Measurements from ENCODE around the gene ARHGAP40. TPM values are rescaled to one million over a fixed set of nuclear protein-coding genes. Genes with fewer than 3 reads are reported as not detected.
A peak's percentile ranks its signal among the peaks of the same experiment; 100 is the strongest.

The ARHGAP40 gene
- under 1 TPM; 0.39 to 0.86 (median 0.79) TPM for polyA plus RNA-seq (ENCODE audit: insufficient read length in 3 of 3)
- long read RNA-seq, donor 1: 0 reads
- long read RNA-seq, donor 2: 0 reads
- long read RNA-seq, donor 3: 0 reads
- long read RNA-seq, donor 4: 0 reads
- long read RNA-seq, donor 5: 0 reads
- long read RNA-seq, donor 6: 0 reads
- long read RNA-seq, donor 7: 0 reads
- long read RNA-seq, donor 8: 0 reads
- long read RNA-seq, donor 9: 0 reads
- long read RNA-seq, donor 10: 0 reads
- long read RNA-seq, donor 11: 0 reads
- long read RNA-seq, donor 12: 0 reads
- long read RNA-seq, donor 13: 0 reads
- long read RNA-seq, donor 14: 0 reads
- long read RNA-seq, donor 15: 0 reads
- long read RNA-seq, donor 16, partial matches to known transcripts: 0 of 1 reads
- long read RNA-seq, donor 16, other reads (novel, unspliced or antisense): 0 of 1 reads

DNA sequence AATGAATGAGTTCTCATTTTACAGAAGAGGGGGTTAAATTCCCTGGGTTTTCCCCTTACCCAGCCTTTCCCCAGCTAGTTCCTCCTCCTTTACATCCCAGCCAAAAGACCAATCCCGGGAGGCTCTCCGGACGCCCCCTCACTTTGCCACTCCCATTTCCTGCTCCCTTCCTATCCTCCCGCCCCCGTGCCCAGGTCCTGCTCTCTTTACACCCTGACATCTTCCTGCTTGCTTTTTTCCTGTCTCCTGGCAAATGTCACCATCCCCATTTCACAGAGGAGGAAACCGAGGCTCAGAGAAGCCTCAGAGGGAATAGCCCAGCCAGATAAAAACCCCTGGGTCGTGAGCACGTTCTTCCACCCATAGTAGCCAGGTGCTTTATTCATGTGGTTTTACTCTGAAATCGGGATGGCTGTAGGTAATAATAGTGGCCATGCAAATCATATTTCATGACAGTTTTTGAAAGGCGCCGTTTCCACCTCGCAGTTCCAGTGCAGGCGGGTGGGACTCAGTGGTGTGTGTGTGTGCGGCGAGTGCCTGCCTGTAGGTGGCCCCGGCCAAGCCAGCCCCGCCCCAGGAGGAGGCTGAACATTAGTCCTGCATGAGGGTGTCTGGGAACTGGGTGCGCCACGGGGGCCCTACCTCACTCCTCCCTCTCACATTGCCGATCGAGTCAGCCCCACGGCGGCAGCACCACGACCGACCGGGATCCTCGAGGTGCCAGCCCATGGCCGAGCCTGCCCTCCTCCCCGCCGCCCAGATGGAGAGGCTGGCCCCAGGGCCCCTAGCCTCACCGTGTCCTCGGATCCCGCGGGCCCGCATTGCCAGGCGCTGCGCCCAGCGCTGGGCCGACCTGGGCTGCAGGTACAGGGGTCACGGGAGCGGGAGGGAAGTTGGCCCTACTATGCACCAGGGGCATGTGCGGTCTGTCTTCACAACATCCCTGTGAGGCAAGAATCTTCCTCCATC lies at the start of gene ARHGAP40:
TSS of gene ARHGAP40 (plus strand) at position 594 of the 969 bp plus-strand sequence.
- DNase-seq (ENCODE audit: extremely low read depth in 1 of 11, low read depth in 9 of 11, low spot score in 4 of 11): peak in 1 of 11 donors; percentile 20

DNA sequence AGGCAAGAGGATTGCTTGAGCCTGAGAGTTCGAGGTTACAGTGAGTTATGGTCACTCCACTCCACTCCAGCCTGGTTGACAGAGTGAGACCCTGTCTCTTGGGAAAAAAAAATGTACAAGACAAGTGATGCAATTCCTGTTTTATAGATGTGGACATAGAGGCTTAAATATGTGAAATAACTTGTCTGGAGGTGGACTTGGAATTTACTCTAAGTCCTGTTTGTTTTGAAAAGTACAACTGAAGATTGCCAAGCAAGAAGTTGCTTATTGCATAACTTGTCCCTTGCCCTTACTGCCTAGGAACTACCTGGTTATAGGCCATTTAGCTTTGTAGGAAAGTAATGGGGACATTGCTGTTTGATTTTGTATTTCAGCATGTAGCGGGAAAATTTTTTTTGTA lies 46.6 kb upstream of the ARHGAP40 start:
- no peak for DNase-seq (ENCODE audit: extremely low read depth in 1 of 11, low read depth in 9 of 11, low spot score in 4 of 11)

DNA sequence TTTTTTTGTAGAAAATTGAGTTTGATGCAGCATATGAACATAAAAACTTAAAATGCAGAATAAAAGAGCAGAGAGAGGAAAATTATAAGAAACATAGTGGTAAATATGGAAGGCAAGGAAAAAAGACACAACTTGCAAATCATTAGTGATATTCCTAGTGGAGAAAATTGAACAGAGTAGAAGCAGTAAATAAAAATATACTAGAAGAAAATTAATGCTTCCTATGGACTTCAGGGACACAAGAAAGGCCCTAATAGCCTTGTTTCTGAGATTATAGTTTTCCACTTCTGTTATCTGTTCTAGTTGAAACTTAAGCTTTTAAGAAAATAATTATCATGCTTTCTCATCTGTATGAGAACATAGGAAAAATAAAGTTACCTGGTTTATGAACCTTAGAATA lies 46.2 kb upstream of the ARHGAP40 start:
- DNase-seq (ENCODE audit: extremely low read depth in 1 of 11, low read depth in 9 of 11, low spot score in 4 of 11): no peak

DNA sequence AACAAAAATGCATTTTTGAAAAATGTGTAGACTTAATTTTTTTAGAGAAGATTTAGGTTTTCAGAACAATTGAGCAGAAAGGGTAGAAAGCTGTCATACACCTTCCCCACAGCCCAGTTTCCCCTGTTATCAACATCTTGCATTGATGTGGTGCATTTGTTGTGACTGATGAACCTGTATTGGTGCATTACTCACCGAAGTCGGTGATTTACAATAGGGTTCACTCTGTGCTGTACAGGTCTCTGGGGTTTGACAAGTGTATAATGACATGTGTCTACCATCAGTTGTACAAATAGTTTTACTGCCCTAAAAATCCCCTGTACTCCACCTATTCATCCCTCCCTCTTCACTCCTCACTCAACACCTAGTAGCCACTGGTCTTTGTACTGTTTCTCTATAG lies 44.4 kb upstream of the ARHGAP40 start:
- DNase-seq (ENCODE audit: extremely low read depth in 1 of 11, low read depth in 9 of 11, low spot score in 4 of 11): no peak

DNA sequence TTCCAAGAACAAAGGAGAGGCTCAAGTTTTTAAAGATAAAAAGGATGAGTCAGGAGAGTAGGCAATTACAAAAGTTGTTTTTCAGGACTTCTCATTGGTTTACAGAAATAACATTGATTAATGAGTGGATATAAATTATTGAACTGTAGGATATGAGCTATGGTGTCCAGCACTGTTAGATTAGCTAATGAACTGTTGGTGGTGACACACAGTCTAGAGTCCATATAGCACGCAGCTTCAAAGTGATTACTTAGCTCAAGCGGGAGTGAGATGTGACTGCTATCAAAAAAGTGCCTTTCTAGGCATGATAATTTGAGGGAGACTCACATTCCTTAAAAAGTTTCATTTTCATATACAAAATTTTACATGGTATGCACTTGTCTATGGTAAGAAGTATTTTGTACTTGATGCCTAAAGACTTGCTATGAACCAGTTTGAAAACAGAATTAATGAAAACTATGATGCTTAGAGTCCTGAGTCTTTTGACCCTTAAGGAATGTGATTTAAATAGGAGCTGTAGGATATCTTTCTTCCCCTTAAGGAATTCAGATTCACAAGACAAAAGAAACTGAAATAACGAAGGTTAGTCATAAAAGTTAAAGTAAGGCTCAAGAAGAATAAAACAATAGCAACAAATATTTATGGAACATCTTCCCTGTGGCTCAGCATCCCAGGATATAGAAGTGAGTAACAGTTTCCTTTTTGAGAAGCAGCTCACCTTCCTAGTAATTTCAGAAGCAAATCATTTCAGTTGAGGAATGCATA lies 42.8 kb upstream of the ARHGAP40 start:
- no peak for DNase-seq (ENCODE audit: extremely low read depth in 1 of 11, low read depth in 9 of 11, low spot score in 4 of 11)

DNA sequence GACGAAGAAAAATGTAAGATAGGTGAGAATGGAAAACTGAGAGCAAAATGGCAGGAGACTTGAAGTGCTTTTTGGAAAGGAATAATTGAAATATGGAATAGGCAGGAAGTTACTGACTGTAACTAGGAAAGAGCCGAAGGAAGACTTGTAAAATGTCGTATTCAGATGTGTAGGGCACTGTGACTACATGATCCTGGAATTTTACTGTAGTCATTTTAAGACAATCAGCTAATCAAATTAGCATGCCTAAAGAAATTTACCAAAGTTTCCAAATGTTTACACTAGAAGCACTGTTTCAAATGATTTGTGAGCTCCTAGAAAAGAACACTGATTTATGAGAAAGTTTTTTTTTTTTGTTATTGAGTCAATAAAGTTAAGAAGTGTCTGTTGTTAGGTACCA lies 41.8 kb upstream of the ARHGAP40 start:
- no peak for DNase-seq (ENCODE audit: extremely low read depth in 1 of 11, low read depth in 9 of 11, low spot score in 4 of 11)

DNA sequence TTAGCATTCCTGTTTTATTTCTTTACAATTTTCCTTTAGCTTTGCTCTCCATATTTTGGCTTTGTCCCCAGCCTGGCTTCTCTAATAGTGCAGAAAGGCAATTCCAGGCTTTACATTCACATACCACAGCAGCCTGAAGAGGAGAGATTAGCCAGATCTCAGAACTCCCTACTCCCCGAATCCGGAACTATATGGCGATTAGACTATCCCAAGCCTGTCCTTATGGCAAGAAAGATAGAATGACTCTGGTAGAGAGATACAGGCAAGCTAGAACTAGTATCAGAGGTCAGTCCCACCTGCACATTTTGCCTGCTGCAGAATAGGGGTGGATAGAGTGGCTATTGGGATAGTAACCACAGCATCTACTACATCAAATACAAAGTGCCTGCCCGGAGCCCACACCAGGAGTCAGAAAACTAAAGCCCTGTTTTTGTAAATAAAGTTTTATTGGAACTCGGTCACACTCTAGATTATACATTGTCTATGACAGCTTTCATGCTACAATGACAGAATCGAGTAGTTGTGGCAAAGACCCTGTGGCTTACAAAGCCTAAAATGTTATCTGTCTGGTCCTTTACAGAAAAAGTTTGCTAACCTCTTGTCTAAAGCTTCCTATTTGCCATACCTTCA lies 37.7 kb upstream of the ARHGAP40 start:
- DNase-seq (ENCODE audit: extremely low read depth in 1 of 11, low read depth in 9 of 11, low spot score in 4 of 11): no peak

DNA sequence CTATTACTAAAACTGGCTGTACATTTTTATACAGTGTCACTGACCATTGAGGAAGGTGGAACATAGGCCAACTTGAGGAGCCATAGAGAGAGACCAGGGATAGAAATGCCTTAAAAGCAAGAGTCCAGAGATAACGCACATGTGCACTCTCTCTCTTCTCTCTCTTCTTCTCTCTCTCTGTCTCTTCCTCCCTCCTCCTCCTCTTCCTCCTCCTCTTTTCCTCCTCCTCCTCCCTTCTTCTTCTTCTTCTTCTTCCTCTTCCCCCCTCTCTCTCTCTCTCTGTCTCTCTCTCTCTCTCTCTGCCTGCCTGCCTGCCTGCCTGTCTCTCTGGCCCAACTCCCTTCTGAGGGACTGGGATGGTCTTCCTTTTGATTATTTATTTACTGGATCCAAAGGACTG lies 36.9 kb upstream of the ARHGAP40 start:
- no peak for DNase-seq (ENCODE audit: extremely low read depth in 1 of 11, low read depth in 9 of 11, low spot score in 4 of 11)

DNA sequence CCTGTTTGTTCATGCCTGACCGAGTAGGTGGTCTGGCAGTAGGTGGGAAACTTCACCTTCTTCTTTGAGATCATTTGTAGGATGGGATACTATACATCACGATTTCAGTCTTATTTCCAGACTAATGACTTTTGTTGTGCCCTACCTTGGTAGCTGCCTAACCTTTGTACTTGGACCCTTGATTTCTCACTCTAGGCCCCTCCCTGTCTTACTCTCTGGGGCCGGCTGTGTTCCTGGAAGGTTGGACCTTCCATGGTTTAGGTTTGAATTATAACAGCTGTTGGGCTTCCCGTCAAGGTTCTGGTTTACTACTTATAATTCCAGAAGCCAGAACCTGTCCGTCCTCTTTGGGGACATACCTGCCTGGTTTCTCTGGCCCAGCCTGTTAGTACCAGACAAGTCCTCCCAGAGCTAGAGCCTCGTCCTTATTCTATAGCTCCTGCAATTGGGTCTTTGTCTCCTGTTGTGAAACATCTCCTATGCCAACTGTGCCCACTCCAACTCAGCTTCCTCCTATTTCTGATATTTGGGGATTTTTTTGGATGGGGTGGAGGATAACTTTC lies 35.5 kb upstream of the ARHGAP40 start:
- no peak for DNase-seq (ENCODE audit: extremely low read depth in 1 of 11, low read depth in 9 of 11, low spot score in 4 of 11)

DNA sequence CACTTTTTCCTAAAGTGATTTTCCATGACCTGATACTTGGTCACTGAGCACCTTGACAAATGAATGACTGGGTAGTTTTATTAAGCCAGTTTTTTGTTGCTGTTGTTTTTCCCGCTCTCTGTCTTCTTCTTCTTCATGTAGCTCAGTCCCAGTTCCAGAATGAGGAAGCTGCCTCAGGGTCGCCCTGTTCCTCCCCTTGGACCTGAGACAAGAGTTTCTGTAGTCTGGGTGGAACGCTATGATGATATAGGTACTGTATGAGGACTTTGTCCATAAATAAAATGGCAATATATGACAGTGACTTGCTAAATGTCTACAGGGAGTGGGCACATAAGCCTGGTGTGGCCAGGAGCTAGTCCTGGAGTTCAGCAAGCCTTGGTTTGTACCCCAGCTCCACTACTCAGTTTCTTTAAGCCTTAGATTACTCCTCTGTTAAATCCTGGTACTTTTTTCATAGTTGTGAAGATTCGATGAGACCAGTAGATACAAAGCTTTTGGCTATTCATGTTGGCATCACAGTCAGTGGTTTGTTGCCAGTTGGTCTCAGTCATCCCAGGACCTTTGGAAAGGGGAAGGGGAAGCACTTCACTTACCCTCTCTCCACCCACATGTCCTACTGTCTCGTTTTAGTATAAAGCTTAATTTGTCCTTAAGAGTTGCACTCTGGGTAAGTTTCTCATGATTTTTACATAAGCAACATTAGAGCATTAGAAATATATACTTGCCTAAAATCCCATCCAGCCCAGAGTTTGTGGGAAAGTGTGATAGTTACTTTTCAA lies 31.7 kb upstream of the ARHGAP40 start:
- no peak for DNase-seq (ENCODE audit: extremely low read depth in 1 of 11, low read depth in 9 of 11, low spot score in 4 of 11)

DNA sequence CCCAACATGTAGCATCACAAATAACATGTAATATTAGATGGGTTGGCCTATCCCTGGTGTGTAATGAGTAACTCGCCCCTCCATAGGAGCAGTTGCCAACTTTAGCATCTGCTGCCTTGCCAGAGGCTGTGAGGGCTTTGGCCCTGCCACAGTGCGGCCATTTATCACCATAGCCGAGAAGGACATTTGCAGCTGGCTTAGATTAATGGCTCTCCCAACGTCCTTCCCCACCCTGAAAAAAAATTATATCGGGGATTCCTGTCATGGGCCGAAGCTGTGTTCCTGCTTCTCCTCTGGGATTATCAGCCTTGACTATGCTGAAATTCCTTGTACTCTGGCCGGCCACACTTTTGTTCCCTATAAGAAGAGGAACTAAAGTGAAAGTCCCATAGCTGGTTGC lies 28.2 kb upstream of the ARHGAP40 start:
- no peak for DNase-seq (ENCODE audit: extremely low read depth in 1 of 11, low read depth in 9 of 11, low spot score in 4 of 11)

DNA sequence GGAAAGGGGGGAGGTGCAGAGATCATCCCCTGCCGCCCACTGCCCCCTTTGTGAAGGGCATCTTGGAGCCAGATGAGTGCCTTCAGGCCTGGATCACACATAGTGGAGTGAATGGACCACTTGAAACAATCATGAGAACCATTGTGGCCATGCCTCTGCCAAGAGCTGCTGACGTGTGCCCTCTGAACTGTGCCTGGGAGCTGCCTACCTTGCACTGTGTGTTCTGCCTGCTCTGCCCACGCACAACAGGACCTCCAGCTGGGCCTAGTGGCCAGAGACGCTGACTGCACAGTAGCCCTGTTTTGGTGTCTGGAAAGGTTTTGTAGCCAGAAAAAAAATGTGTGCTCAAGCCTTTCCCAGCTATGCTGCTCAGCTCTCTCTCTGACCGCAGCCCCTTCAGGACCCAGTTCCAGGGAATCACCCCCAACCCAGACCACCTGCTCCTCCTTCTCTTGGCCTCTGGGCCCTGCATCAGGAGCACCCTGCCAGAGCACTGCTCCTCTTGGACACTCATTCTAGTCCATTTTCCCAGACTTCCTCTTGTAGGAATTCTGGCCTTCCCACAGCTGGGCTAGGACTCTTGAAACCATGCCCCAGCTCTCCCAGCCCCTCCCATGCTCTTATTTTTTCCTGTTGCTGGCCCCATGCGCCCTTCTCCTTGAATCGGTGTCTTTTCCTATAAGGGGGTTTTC lies 22.2 kb upstream of the ARHGAP40 start:
- no peak for DNase-seq (ENCODE audit: extremely low read depth in 1 of 11, low read depth in 9 of 11, low spot score in 4 of 11)

DNA sequence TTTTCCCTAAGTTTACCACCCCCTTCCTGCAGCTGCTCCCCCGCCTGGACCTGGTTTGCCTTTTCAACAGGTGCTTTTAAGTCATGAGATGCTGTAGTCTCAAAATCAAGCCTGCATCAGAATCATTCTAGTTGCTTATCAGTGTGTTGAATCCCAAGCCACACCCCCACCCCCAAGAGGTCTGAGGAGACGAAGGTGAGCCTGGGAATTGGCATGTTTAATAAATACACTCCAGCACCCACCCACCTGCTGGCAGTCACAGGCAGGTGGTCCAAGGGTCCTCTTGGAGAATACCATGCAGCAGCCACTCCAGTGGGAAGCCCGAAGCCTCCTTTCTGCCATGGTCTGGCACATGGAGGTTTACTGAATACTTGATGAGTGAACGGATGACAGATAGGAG lies 21.7 kb upstream of the ARHGAP40 start:
- DNase-seq (ENCODE audit: extremely low read depth in 1 of 11, low read depth in 9 of 11, low spot score in 4 of 11): no peak

DNA sequence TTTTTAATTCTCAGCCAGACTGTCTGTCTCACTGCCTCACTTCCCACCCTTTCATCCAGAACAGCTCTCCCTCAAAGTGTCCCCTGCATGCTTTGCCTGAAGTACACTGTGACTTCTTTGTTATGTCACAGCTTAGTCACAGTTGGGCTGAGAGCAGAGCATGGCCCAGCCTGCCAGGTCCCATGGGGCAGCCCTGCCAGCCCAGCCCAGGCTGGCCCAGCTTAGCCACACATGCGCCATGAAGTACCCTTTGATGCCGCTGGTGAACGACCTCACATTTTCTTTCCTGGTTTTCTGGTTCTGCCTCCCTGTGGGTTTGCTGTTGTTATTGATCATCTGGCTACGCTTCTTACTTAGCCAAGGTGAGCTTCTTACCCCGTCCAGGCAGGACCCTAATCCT lies 20.6 kb upstream of the ARHGAP40 start, which contains the start of gene ADIG:
TSS of gene ADIG (plus strand) at position 185 of the 400 bp plus-strand sequence. CDS start at position 239, 54 bp downstream.
- peak in 4 of 11 donors; percentile 20 to 39 (median 31) for DNase-seq (ENCODE audit: extremely low read depth in 1 of 11, low read depth in 9 of 11, low spot score in 4 of 11)

DNA sequence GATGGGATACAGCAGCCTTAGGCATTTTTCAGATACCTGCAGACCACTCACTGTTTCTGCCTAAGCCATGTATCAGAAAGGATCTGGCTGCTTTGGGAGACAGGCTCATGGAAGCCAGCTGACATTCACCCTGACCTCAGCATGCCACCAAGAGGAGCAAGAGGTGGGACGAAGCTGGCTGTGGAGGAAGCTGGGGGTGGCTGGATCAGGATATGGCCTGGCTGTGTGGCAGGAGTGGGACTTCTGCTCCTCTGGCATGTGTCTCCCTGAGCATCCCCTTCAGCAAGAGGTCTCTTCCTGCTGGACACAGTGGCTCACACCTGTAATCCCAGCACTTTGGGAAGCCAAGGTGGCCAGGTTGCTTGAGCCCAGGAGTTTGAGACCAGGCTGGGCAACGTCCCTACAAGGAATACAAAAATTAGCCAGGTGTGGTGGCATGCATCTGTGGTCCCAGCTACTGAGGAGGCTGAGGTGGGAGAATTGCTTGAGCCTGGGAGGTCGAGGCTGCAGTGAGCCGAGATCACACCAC lies 19.7 kb upstream of the ARHGAP40 start:
- DNase-seq (ENCODE audit: extremely low read depth in 1 of 11, low read depth in 9 of 11, low spot score in 4 of 11): no peak

DNA sequence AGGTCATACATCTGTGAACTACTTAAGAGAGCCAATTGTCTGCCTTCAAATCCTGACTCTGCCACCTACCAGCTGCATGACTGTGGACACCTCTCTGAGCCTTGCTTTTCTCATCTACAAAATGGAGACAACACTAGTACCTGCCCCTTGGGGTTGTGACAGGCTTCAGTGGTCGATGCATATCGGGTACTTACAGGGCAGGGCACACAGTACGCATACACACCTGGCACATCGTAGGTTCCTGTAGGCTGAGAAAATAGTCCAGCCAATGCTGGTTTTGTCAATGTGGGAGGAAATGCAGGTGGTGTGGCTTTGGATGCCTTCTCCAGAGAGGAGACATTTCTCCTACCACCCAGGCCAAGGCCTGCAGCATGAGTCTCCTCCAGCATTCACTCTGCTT lies 18.3 kb upstream of the ARHGAP40 start:
- DNase-seq (ENCODE audit: extremely low read depth in 1 of 11, low read depth in 9 of 11, low spot score in 4 of 11): no peak
